ENCODE measurements around the gene FAIM2. TPM values are rescaled to one million over a fixed set of nuclear protein-coding genes. Genes with fewer than 3 reads are reported as not detected.

Gene FAIM2
- polyA plus RNA-seq, 1 donor from 2014 or later: 5.3 TPM

- H3K27ac ChIP-seq (ENCODE audit: low read length): no peak overlapping the region
- no peaks in the 10 kb centered on the region for H3K27me3 ChIP-seq (ENCODE audit: insufficient read depth, low read depth, low read length)
- H3K9ac ChIP-seq (ENCODE audit: low read length): no peak overlapping the region
- no peaks in the 10 kb centered on the region for H3K9me2 ChIP-seq (ENCODE audit: insufficient read depth, low read length)
- H3K4me3 ChIP-seq (ENCODE audit: low read length): no peak overlapping the region
- no peaks in the 10 kb centered on the region for H3F3A ChIP-seq (ENCODE audit: insufficient read depth, low read length, poor library complexity, severe bottlenecking)
- no peak overlapping the region for H3K4me2 ChIP-seq (ENCODE audit: low read length)
- no peaks in the 10 kb centered on the region for H3K9me3 ChIP-seq (ENCODE audit: low read length)
- TF ChIP-seq REST (IDR thresholded peaks at IDR 0.05; ENCODE audit: borderline replicate concordance): no peak
- no peaks in the 10 kb centered on the region for H3K36me3 ChIP-seq (ENCODE audit: insufficient read depth, low read length)
- H2AFZ ChIP-seq (ENCODE audit: low read depth, low read length): no peak overlapping the region
- H3K79me2 ChIP-seq (replicated peaks; ENCODE audit: insufficient read depth, low read length): no peaks in the 10 kb centered on the region
- no peaks in the 10 kb centered on the region for H4K20me1 ChIP-seq (ENCODE audit: insufficient read depth)
These were observed 18.2 kb upstream of the FAIM2 start for GRCh38 chr12:49921936-49922335.

- no peaks in the 10 kb centered on the region for H3K36me3 ChIP-seq (ENCODE audit: insufficient read depth, low read length)
- no peaks in the 10 kb centered on the region for H4K20me1 ChIP-seq (ENCODE audit: insufficient read depth)
- no peaks in the 10 kb centered on the region for H3K9me3 ChIP-seq (ENCODE audit: low read length)
- H3F3A ChIP-seq (ENCODE audit: insufficient read depth, low read length, poor library complexity, severe bottlenecking): no peaks in the 10 kb centered on the region
- H3K4me2 ChIP-seq (ENCODE audit: low read length): no peak overlapping the region
- no peak overlapping the region for H3K9ac ChIP-seq (ENCODE audit: low read length)
- H3K79me2 ChIP-seq (replicated peaks; ENCODE audit: insufficient read depth, low read length): no peaks in the 10 kb centered on the region
- no peak overlapping the region for H3K27ac ChIP-seq (ENCODE audit: low read length)
- no peak overlapping the region for H3K4me3 ChIP-seq (ENCODE audit: low read length)
- no peak for TF ChIP-seq MXI1 (conservative IDR thresholded peaks at IDR 0.05; ENCODE audit: poor library complexity, severe bottlenecking)
- no peaks in the 10 kb centered on the region for H3K9me2 ChIP-seq (ENCODE audit: insufficient read depth, low read length)
- H3K27me3 ChIP-seq (ENCODE audit: insufficient read depth, low read depth, low read length): no peaks in the 10 kb centered on the region
- H2AFZ ChIP-seq (ENCODE audit: low read depth, low read length): no peak overlapping the region
These were observed 17.6 kb upstream of the FAIM2 start for GRCh38 chr12:49921299-49921698.

- Histone ChIP-seq H3K9me3 (ENCODE audit: low read length) (no peaks in the 10 kb centered on the region), H3K36me3 (ENCODE audit: insufficient read depth, low read length) (no peaks in the 10 kb centered on the region), H3K4me3 (ENCODE audit: low read length) (no peak overlapping the region), H3K4me2 (ENCODE audit: low read length) (no peak overlapping the region), H3K9me2 (ENCODE audit: insufficient read depth, low read length) (no peaks in the 10 kb centered on the region), H3K27me3 (ENCODE audit: insufficient read depth, low read depth, low read length) (no peaks in the 10 kb centered on the region), H3K27ac (ENCODE audit: low read length) (no peak overlapping the region), H3K79me2 (replicated peaks; ENCODE audit: insufficient read depth, low read length) (no peaks in the 10 kb centered on the region), H4K20me1 (ENCODE audit: insufficient read depth) (no peaks in the 10 kb centered on the region), H3F3A (ENCODE audit: insufficient read depth, low read length, poor library complexity, severe bottlenecking) (no peaks in the 10 kb centered on the region), H2AFZ (ENCODE audit: low read depth, low read length) (no peak overlapping the region), H3K9ac (ENCODE audit: low read length) (no peak overlapping the region)
- no peak for TF ChIP-seq EZH2 (IDR thresholded peaks at IDR 0.05; ENCODE audit: borderline replicate concordance, insufficient read depth, low read length, poor library complexity, severe bottlenecking)
- TF ChIP-seq RAD21 (conservative IDR thresholded peaks at IDR 0.05): no peak
- TF ChIP-seq SMC3 (conservative IDR thresholded peaks at IDR 0.05; ENCODE audit: poor library complexity): no peak
- TF ChIP-seq REST (IDR thresholded peaks at IDR 0.05; ENCODE audit: borderline replicate concordance): no peak
- no peak for TF ChIP-seq POLR2AphosphoS5 (IDR thresholded peaks at IDR 0.05)
- TF ChIP-seq EP300 (conservative IDR thresholded peaks at IDR 0.05; ENCODE audit: poor library complexity, severe bottlenecking): no peak
- no peak for TF ChIP-seq TAF1 (IDR thresholded peaks at IDR 0.05; ENCODE audit: low read depth)
- no peak for TF ChIP-seq CTCF (IDR thresholded peaks at IDR 0.05; ENCODE audit: poor library complexity, severe bottlenecking)
- no peak for TF ChIP-seq MXI1 (conservative IDR thresholded peaks at IDR 0.05; ENCODE audit: poor library complexity, severe bottlenecking)
These were observed 17.2 kb upstream of the FAIM2 start for GRCh38 chr12:49920915-49921286.

Measured in neural cell (in vitro differentiated cells).